ENCODE measurements around the gene FCHSD2.

DNA sequence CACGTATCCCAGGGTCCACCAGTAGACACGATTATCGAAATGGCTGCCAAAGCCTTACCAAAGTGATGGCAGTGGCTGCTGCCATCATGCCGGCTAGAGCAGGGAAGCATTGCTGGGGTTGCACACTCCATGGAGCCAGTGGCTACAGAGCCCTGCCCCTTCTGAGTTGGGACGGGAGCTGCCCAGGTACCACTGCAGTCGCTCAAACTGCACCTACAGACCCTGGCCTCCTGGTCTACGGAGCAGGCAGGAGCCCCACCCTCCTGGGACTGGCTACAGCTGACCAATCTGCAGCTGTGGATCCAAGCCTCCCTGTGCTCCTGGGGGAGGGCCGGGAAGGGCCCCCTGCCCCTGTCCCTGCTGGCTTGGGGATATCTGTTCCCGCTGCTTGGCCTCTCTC, 216.5 kb downstream of the FCHSD2 start:
- TF ChIP-seq POLR2A (IDR thresholded peaks at IDR 0.05; ENCODE audit: low read depth, low read length) (no peak), POLR2AphosphoS5 (IDR thresholded peaks at IDR 0.05; ENCODE audit: low read depth, low read length) (no peak), TAF1 (IDR thresholded peaks at IDR 0.05; ENCODE audit: borderline replicate concordance, low read depth, low read length) (no peak)

All from GM12892 (cell line).